Activated CD8-positive, alpha-beta memory T cell treated with anti-CD3 and anti-CD28 coated beads for 1 hour (primary cell): ENCODE data around the gene YARS2.
"Not testable (repeated sequence)": the region's sequence is repeated elsewhere in the genome, so short reads cannot be mapped to it uniquely, and the experiment has no call there.

Experiments used
- DNase-seq, 2 donors: peaks; one replicate each; pipeline ENCODE4 v3.0.0-alpha.2; 2020; ENCODE audit warnings: low read depth in 1 of 2; ENCODE audit errors: extremely low read depth in 1 of 2

Gene YARS2

GRCh38 chr12:32754111-32754510 lies 1.6 kb downstream of the YARS2 start:
- DNase-seq = no peak

- DNase-seq = no peak
Observed at GRCh38 chr12:32753605-32754004, 2.1 kb downstream of the YARS2 start.

- DNase-seq = no peak
Observed at GRCh38 chr12:32743264-32743663, 12.4 kb downstream of the YARS2 start.

GRCh38 chr12:32742133-32742532 lies 13.6 kb downstream of the YARS2 start:
- no peak for DNase-seq

- no peak for DNase-seq
Observed at GRCh38 chr12:32739279-32739678, 16.4 kb downstream of the YARS2 start.

- DNase-seq = no peak
Observed at GRCh38 chr12:32737715-32738114, 18.0 kb downstream of the YARS2 start.

GRCh38 chr12:32736445-32736844 lies 19.3 kb downstream of the YARS2 start:
- DNase-seq = no peak

GRCh38 chr12:32734952-32735351 lies 20.7 kb downstream of the YARS2 start:
- DNase-seq = no peak

- DNase-seq = no peak
Observed at GRCh38 chr12:32727237-32727636, 28.5 kb downstream of the YARS2 start.

GRCh38 chr12:32726286-32726685 lies 29.4 kb downstream of the YARS2 start:
- no peak for DNase-seq

- DNase-seq = not testable (repeated sequence)
Observed at GRCh38 chr12:32725308-32725707, 30.4 kb downstream of the YARS2 start.

- no peak for DNase-seq
Observed at GRCh38 chr12:32718926-32719325, 36.8 kb downstream of the YARS2 start.

- DNase-seq = no peak
Observed at GRCh38 chr12:32714772-32715171, 40.9 kb downstream of the YARS2 start.

- no peak for DNase-seq
Observed at GRCh38 chr12:32708926-32709325, 46.8 kb downstream of the YARS2 start.

- DNase-seq = no peak
Observed at GRCh38 chr12:32706335-32707024, 49.2 kb downstream of the YARS2 start.

GRCh38 chr12:32705783-32706182 lies 49.9 kb downstream of the YARS2 start:
- DNase-seq = no peak

- no peak for DNase-seq
Observed at GRCh38 chr12:32702946-32703345, 52.8 kb downstream of the YARS2 start.

- DNase-seq = no peak
Observed at GRCh38 chr12:32702473-32702872, 53.2 kb downstream of the YARS2 start.

- not testable (repeated sequence) for DNase-seq
Observed at GRCh38 chr12:32699437-32699836, 56.3 kb downstream of the YARS2 start.

- no peak for DNase-seq
Observed at GRCh38 chr12:32698285-32698684, 57.4 kb downstream of the YARS2 start.

GRCh38 chr12:32697445-32697844 lies 58.3 kb downstream of the YARS2 start:
- no peak for DNase-seq
